Raji (cell line): ENCODE results near the gene SCG5.

ENCODE experiments used
- POLR2A ChIP-seq: IDR thresholded peaks from 2 replicates; pipeline ENCODE4 v1.6.1; 2011; ENCODE audit warnings: low read depth, low read length, control low read depth; ENCODE audit not compliant: insufficient read depth

The SCG5 gene

GRCh38 chr15:32679298-32679690 is 37.8 kb downstream of the SCG5 start:
- TF ChIP-seq POLR2A = no peak

- TF ChIP-seq POLR2A = no peak
Observed at GRCh38 chr15:32682569-32682968, 41.1 kb downstream of the SCG5 start.

GRCh38 chr15:32682977-32683630 is 41.6 kb downstream of the SCG5 start:
- TF ChIP-seq POLR2A = no peak

GRCh38 chr15:32683906-32684584 is 42.5 kb downstream of the SCG5 start:
- no peak for TF ChIP-seq POLR2A

- TF ChIP-seq POLR2A = no peak
Observed at GRCh38 chr15:32685576-32685975, 44.1 kb downstream of the SCG5 start.

GRCh38 chr15:32687556-32687955 is 46.0 kb downstream of the SCG5 start:
- no peak for TF ChIP-seq POLR2A

GRCh38 chr15:32688151-32688639 is 46.7 kb downstream of the SCG5 start:
- TF ChIP-seq POLR2A = no peak

- no peak for TF ChIP-seq POLR2A
Observed at GRCh38 chr15:32690941-32691688, 49.6 kb downstream of the SCG5 start.

GRCh38 chr15:32691689-32692038 is 50.2 kb downstream of the SCG5 start:
- no peak for TF ChIP-seq POLR2A

GRCh38 chr15:32692286-32692685 is 50.8 kb downstream of the SCG5 start:
- no peak for TF ChIP-seq POLR2A

GRCh38 chr15:32694222-32694983 is 52.9 kb downstream of the SCG5 start:
- TF ChIP-seq POLR2A = no peak

GRCh38 chr15:32698773-32699390 is 57.4 kb downstream of the SCG5 start:
- no peak for TF ChIP-seq POLR2A

- TF ChIP-seq POLR2A = no peak
Observed at GRCh38 chr15:32700501-32701150, 59.1 kb downstream of the SCG5 start.

- TF ChIP-seq POLR2A = no peak
Observed at GRCh38 chr15:32701863-32702262, 60.4 kb downstream of the SCG5 start.
